NCI-H146 treated with DMSO at 0.1 percent for 48 hours (cell line): Measurements from ENCODE around the gene ADAMTS6.
"Not testable (repeated sequence)": the region's sequence is repeated elsewhere in the genome, so short reads cannot be mapped to it uniquely, and the experiment has no call there.

Experiments used
- DNase-seq: peaks from one replicate; lab custom pipeline; 2025; ENCODE audit not compliant: unreplicated experiment; lab: John Stamatoyannopoulos, UW

The ADAMTS6 gene

GRCh38 chr5:65370505-65370904, 111.2 kb downstream of the ADAMTS6 start:
- not testable (repeated sequence) for DNase-seq

- DNase-seq: no peak
Observed at GRCh38 chr5:65366655-65367054, 115.1 kb downstream of the ADAMTS6 start.

DNA sequence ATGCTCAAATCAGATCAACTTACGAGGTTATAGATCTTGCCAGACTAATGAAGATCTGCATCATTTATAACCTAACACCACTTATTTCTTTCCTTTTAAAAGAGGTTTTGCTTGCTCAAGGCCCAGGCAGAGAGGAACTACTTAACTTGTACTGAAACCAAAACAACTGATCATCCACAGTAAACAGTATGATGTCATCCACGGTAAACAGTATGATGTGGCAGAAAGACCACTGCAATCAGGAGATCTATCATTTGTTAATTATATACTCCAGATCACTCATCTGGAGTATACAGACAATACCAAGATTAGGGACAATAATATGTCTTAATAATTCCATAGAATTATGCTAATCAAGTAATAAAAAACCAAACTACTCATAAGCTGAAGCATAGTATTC, 116.8 kb downstream of the ADAMTS6 start:
- DNase-seq: no peak

- no peak for DNase-seq
Observed at GRCh38 chr5:65363499-65363898, 118.2 kb downstream of the ADAMTS6 start.

GRCh38 chr5:65359981-65360380, 121.7 kb downstream of the ADAMTS6 start:
- DNase-seq: no peak

DNA sequence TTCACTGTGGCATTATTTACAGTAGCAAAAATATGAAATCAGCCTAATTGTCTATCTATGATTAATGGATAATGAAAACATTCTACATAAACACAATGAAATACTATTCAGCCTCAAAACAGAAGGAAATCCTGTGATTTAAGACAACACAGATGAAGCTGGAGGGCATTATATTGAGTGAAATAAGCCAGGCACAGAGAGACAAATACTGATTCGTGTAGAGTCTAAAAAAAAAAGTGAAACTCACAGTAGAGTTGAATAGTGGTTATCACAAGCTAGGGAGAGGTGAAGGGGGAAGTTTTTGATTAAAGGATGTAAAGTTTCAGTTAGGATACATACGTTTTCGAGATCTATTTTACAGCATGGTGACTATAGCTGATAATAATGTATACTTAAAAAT, 122.2 kb downstream of the ADAMTS6 start:
- no peak for DNase-seq

- no peak for DNase-seq
Observed at GRCh38 chr5:65356274-65356673, 125.4 kb downstream of the ADAMTS6 start.

DNA sequence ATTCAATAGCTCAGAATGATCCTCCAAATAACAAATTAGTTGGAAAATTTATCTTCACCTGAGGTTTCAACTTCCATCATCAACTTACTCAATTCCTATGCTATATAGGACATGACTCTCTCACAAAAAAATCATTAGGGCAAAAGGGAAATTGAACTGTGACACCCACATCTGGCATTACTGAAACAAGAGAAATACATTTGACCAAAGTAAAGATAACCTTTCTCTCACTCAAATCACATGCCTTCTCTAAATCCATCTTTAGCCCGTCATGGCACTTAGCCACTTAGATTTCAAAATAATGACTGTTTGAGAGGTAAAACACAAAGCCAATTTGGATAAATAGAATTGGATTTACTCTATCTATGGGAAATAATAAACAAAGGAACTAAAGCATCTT, 126.4 kb downstream of the ADAMTS6 start:
- DNase-seq: no peak

GRCh38 chr5:65341835-65342234, 139.9 kb downstream of the ADAMTS6 start:
- DNase-seq: no peak

DNA sequence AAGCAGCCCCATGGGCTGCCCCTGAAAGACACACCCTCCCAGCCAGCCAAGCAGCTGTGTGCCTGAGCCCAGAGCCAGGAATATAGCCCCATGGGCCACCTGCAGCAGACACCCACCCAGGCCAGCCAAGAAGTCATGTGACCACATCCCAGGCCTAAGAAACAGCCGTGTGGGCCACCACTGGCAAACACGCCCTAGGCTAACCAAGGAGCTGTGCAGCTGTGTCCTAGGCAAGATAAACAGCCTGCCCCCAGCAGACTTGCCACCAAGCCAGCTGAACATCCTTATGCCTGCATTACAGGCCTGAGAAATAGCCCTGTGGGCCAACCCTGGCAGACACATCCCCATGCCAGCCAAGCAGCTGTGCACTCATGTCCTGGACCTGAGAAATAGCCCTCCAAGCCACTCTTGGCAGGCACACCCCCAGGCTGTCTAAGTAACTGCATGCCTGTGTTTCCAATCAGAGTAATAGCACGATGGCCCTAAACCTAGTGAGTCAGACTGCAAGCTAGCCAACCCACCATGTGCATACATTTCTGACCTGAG, 143.0 kb downstream of the ADAMTS6 start:
- DNase-seq: no peak

DNA sequence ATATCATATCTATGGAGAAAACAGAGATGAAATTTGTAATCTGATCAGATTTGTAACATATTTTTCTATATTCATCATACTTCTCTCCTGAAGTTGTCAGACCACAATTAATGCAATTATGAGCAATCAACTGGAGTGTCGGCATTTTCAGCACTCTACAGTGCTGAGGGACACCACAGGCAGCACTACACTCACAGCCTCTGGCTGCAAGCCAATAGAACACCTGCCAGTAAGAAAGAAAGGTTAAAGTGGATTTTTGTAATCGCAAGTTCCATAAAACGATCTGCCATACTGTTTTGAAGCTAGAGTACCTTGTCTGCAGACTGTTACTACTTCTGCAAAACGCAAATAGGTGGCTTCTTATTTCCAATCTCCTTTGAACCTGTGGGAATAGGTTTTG, 147.6 kb downstream of the ADAMTS6 start:
- peak; percentile 76 for DNase-seq

DNA sequence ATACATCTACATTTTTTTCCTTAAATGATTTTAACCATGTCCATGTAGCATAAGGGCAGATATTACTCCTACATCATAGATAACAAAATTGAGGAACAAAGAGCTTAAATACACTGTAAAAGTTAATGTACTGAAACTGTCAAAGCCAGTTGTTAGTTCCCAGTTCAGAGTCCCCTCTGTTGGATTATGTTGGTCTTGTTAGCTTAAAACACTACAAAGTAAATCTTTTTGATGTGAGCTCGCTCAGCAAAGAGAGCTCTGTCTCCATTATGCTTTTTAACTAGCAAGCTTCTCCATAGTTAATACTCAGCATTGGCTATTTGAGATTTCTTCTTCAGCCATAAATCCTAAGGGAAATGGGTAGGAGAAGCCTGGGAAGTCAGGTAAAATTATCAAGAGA, 149.1 kb downstream of the ADAMTS6 start:
- no peak for DNase-seq

DNA sequence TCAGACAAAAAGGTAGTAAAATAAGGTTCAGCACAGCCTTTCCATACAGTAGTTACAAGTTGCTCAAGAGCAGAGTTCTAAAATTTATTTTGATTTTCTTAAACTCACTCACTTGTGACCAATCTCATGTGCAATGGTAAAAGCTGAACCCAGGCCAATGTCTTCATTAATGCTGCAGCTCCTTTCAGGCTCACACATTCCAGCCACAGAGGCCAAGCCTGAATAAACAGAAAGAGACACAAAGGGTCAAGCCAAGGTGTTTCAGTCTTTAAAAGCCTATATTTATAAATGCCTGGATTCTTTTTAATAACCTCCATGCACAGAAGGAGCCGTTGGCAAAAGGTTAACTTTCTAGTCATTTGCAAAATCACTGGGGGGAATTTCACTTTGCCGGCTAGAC, 152.5 kb downstream of the ADAMTS6 start:
- no peak for DNase-seq

DNA sequence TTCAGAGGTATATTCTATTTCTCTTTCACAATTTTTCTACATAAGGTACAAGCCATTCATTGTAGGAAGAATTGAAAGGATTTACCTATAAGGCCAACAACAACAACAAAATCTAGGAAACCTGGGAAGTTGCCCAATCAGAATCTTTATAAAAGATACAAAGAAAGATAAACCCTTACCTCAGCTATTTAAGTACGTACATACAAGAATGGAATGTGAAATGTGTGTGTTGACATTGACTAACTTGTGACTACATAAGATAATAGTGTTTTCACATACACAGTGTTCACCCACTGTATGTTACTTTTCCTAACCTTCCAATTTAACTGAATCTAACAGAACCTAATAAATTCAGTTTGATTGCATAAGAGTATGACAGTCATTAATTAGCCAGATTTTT, 154.1 kb downstream of the ADAMTS6 start:
- no peak for DNase-seq

DNA sequence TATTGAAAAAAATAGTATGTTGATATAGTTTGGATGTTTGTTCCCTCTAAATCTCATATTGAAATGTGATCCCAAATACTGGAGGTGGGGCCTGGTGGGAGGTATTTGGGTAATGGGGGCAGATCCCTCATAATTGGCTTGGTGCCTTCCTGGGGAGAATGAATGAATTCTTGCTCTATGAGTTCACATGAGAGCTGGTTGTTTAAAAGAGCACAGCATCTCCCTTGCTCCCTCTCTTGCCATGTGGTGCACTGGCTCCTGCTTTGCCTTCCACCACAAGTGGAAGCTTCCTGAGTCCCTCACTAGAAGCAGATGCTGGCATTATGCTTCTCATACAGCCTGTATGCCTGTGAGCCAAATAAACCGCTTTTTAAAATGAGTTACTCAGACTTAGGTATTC, 154.8 kb downstream of the ADAMTS6 start:
- no peak for DNase-seq

DNA sequence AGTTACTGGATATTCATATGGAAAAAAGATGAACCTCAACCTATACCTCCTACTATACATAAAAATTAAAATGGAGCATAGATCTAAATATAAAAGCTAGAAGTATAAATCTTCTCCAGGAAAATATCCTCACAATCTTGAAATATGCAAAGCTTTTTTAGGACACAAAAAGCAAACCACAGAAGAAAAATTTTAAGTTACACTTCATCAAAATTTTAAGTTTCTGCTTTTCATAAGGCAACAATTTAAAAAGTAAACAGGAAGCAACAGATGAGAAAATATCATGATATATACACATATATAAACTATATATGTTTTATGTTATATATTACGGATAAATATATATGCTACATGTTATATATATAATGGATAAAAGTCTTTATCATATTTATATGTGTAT, 157.5 kb downstream of the ADAMTS6 start:
- no peak for DNase-seq

DNA sequence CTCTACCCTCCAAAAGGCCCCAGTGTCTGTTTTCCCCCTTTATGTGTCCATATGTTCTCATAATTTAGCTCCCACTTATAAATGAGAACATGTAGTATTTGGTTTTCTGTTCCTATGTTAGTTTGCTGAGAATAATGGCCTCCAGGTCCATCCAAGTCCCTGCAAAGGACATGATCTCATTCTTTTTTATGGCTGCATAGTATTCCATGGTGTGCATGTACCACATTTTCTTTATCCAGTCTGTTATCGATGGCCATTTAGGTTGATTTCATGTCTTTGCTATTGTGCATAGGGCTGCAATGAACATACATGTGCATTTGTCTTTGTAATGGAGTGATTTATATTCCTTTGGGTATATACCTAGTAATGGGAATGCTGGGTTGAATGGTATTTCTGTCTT, 161.0 kb downstream of the ADAMTS6 start:
- DNase-seq: not testable (repeated sequence)

DNA sequence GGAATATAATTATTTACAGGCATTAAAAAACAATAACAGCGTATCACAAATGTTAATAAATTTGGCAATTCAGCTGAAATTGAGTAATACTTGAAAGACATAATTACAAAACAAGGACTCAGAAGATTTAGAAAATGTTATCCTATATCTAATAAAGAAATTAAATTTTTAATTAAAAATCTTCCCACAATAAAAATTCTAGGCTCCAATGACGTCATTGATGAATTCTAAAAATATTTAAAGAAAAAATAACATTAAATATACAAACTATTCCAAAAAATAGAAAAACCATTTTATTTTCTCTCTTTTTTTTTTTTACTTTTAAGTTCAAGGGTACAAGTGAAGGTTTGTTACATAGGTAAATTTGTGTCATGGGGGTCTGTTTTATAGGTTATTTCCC, 161.5 kb downstream of the ADAMTS6 start:
- no peak for DNase-seq

- DNase-seq: no peak
Observed at GRCh38 chr5:65307931-65308330, 173.8 kb downstream of the ADAMTS6 start.

GRCh38 chr5:65307088-65307487, 174.6 kb downstream of the ADAMTS6 start:
- no peak for DNase-seq

DNA sequence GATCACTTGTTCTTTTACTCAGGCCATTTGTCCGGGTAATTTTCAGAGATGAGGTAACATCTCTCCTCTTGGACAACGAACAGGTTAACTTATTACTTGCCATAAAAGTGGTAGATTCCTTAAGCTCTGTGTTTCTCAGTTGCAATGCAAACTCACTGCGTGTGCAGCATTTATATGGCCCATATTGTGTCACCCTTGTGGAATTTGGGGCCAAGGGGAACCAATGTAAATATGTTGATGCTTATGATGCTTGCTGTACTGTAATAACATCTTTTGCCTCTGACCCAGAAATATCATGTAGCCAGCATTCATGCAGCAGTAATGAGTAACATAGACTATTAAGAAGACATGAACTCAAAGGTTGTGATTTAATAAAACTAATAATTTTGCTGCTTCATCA, 175.8 kb downstream of the ADAMTS6 start:
- DNase-seq: no peak

- DNase-seq: no peak
Observed at GRCh38 chr5:65299861-65300260, 181.9 kb downstream of the ADAMTS6 start.

GRCh38 chr5:65296067-65296466, 185.7 kb downstream of the ADAMTS6 start:
- no peak for DNase-seq

DNA sequence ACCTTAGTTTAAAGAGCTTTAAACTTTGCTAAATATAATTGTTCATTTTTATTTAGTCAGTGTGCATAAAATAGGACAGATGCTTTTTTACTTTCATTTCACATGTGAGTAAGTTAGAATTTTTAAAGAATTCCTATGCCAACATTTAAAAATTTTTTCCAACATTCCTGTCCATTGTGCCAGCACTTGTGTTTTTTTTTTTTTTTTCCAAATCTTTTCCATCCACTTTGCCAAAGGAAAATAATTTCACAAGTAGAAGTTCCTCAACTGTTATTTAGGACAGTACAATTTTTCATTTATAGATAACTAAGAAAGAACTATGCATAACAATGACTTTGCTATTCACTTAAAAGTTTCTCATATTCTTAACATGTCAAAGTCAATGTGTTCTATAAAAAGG, 189.5 kb downstream of the ADAMTS6 start:
- DNase-seq: no peak
